ENCODE results near the gene MYO1C. TPM values are rescaled to one million over a fixed set of nuclear protein-coding genes. Genes with fewer than 3 reads are reported as not detected.

MYO1C gene
- total RNA-seq, 1 experiment from 2014 or later, result 227 TPM

DNA sequence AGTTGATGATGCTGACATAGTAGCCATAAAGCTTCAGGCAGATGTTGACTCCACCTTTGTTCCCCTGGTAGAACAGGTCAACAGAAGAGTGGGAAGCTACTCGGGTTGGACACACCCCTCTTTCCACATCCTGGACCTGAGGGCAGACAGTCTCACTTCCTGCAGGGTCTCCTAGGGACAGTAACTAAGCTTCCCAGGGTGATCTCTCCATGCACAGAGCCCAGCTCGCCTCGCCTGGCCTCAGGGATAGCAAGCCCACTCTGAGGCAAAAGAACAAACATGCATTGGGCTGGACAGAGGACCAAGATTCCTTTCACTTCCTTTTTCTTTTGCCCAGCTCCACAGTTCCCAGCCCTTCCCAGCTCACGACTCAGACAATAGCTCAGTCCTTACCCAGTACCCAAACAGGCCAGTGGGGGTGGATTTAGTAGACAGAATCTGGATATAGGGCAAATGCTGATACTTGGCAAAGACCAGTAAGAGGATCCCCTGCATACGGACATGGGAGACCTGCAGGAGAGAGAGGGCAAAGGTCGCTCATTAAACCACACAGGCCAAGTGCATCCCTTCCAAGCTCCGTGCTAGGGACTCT lies 16.9 kb upstream of the MYO1C start:
- Histone ChIP-seq H3K36me3 (ENCODE audit: control insufficient read depth in 1 of 2, insufficient read depth in 2 of 2, low read length in 2 of 2) (no peaks in the 10 kb centered on the region; a peak in 2 of 4 replicates), H3K9me3 (ENCODE audit: control insufficient read depth in 1 of 2, insufficient read depth in 1 of 2, low read depth in 1 of 2, low read length in 2 of 2) (no peaks in the 10 kb centered on the region), H3K27ac (ENCODE audit: low read depth, low read length) (no peak overlapping the region), H3K9ac (ENCODE audit: low read length) (no peak overlapping the region), H3K4me1 (ENCODE audit: control insufficient read depth in 1 of 2, insufficient read depth in 2 of 2, low read length in 2 of 2) (peaks cover 0 to 13% of the 10 kb centered on the region in 2 experiments; a peak in 1 of 4 replicates), H3K27me3 (ENCODE audit: insufficient read depth, low read length) (no peaks in the 10 kb centered on the region), H3K79me2 (ENCODE audit: insufficient read depth, low read length) (no peaks in the 10 kb centered on the region), H4K20me1 (ENCODE audit: insufficient read depth) (no peaks in the 10 kb centered on the region), H3K4me2 (ENCODE audit: low read length) (no peak overlapping the region), H3K4me3 (replicated peaks in 1 of 2; ENCODE audit: low read depth in 1 of 2, low read length in 2 of 2) (no peak overlapping the region), H2AFZ (ENCODE audit: low read depth, low read length, poor library complexity, severe bottlenecking) (no peak overlapping the region), H3K9me2 (ENCODE audit: insufficient read depth) (no peaks in the 10 kb centered on the region)
- ATAC-seq (peak; percentile 59), DNase-seq (ENCODE audit: low read depth, low spot score) (no peak)
- TF ChIP-seq, protein P1, sequence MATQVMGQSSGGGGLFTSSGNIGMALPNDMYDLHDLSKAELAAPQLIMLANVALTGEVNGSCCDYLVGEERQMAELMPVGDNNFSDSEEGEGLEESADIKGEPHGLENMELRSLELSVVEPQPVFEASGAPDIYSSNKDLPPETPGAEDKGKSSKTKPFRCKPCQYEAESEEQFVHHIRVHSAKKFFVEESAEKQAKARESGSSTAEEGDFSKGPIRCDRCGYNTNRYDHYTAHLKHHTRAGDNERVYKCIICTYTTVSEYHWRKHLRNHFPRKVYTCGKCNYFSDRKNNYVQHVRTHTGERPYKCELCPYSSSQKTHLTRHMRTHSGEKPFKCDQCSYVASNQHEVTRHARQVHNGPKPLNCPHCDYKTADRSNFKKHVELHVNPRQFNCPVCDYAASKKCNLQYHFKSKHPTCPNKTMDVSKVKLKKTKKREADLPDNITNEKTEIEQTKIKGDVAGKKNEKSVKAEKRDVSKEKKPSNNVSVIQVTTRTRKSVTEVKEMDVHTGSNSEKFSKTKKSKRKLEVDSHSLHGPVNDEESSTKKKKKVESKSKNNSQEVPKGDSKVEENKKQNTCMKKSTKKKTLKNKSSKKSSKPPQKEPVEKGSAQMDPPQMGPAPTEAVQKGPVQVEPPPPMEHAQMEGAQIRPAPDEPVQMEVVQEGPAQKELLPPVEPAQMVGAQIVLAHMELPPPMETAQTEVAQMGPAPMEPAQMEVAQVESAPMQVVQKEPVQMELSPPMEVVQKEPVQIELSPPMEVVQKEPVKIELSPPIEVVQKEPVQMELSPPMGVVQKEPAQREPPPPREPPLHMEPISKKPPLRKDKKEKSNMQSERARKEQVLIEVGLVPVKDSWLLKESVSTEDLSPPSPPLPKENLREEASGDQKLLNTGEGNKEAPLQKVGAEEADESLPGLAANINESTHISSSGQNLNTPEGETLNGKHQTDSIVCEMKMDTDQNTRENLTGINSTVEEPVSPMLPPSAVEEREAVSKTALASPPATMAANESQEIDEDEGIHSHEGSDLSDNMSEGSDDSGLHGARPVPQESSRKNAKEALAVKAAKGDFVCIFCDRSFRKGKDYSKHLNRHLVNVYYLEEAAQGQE (IDR thresholded peaks at IDR 0.05; ENCODE audit: low read depth), result no peak
- no peak for TF ChIP-seq ZFX (IDR thresholded peaks at IDR 0.05)
- no peak for TF ChIP-seq ZNF274 (IDR thresholded peaks at IDR 0.05; ENCODE audit: low read depth, low read length)
- TF ChIP-seq, protein P2, sequence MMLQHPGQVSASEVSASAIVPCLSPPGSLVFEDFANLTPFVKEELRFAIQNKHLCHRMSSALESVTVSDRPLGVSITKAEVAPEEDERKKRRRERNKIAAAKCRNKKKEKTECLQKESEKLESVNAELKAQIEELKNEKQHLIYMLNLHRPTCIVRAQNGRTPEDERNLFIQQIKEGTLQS (IDR thresholded peaks at IDR 0.05), result no peak
- TF ChIP-seq JUND (IDR thresholded peaks at IDR 0.05), result no peak
- no peak for TF ChIP-seq FOSL1 (IDR thresholded peaks at IDR 0.05; ENCODE audit: low read depth)
- TF ChIP-seq, protein P3, sequence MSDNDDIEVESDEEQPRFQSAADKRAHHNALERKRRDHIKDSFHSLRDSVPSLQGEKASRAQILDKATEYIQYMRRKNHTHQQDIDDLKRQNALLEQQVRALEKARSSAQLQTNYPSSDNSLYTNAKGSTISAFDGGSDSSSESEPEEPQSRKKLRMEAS (IDR thresholded peaks at IDR 0.05), result no peak
- TF ChIP-seq EZH2phosphoT487 (IDR thresholded peaks at IDR 0.05; ENCODE audit: borderline replicate concordance), result no peak
- no peak for TF ChIP-seq POLR2A (IDR thresholded peaks at IDR 0.05; ENCODE audit: borderline replicate concordance, extremely low read depth, insufficient read depth, insufficient read length)
- no peak for TF ChIP-seq ELF1 (IDR thresholded peaks at IDR 0.05; ENCODE audit: borderline replicate concordance, low read depth)
- TF ChIP-seq, protein P4, sequence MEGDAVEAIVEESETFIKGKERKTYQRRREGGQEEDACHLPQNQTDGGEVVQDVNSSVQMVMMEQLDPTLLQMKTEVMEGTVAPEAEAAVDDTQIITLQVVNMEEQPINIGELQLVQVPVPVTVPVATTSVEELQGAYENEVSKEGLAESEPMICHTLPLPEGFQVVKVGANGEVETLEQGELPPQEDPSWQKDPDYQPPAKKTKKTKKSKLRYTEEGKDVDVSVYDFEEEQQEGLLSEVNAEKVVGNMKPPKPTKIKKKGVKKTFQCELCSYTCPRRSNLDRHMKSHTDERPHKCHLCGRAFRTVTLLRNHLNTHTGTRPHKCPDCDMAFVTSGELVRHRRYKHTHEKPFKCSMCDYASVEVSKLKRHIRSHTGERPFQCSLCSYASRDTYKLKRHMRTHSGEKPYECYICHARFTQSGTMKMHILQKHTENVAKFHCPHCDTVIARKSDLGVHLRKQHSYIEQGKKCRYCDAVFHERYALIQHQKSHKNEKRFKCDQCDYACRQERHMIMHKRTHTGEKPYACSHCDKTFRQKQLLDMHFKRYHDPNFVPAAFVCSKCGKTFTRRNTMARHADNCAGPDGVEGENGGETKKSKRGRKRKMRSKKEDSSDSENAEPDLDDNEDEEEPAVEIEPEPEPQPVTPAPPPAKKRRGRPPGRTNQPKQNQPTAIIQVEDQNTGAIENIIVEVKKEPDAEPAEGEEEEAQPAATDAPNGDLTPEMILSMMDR (IDR thresholded peaks at IDR 0.05 in 2 of 3, conservative IDR thresholded peaks at IDR 0.05 in 1 of 3; ENCODE audit: borderline replicate concordance in 1 of 3, insufficient read depth in 1 of 3, low read depth in 2 of 3, low read length in 2 of 3), result no peak
- TF ChIP-seq, protein P5, sequence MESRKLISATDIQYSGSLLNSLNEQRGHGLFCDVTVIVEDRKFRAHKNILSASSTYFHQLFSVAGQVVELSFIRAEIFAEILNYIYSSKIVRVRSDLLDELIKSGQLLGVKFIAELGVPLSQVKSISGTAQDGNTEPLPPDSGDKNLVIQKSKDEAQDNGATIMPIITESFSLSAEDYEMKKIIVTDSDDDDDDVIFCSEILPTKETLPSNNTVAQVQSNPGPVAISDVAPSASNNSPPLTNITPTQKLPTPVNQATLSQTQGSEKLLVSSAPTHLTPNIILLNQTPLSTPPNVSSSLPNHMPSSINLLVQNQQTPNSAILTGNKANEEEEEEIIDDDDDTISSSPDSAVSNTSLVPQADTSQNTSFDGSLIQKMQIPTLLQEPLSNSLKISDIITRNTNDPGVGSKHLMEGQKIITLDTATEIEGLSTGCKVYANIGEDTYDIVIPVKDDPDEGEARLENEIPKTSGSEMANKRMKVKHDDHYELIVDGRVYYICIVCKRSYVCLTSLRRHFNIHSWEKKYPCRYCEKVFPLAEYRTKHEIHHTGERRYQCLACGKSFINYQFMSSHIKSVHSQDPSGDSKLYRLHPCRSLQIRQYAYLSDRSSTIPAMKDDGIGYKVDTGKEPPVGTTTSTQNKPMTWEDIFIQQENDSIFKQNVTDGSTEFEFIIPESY (IDR thresholded peaks at IDR 0.05; ENCODE audit: extremely low read depth, insufficient replicate concordance, low read length), result no peak
- TF ChIP-seq EGR1 (IDR thresholded peaks at IDR 0.05; ENCODE audit: low read depth), result no peak
- TF ChIP-seq POLR2AphosphoS5 (IDR thresholded peaks at IDR 0.05; ENCODE audit: low read depth, low read length), result no peak
- TF ChIP-seq CBX3 (IDR thresholded peaks at IDR 0.05; ENCODE audit: low read depth), result no peak
- no peak for TF ChIP-seq EZH2 (IDR thresholded peaks at IDR 0.05)
- no peak for TF ChIP-seq YY1 (IDR thresholded peaks at IDR 0.05; ENCODE audit: extremely low read depth, insufficient replicate concordance, low read depth, low read length)
- POLR2A ChIA-PET, result interaction anchor here (0.7 kb wide), 1 partner anchor 11 kb away, joined by 3 read pairs; no protein-coding TSS in a partner anchor
- RAD21 ChIA-PET (ENCODE audit: low non-redundant PET in 1 of 2, low total read pairs in 2 of 2, uncharacterized antibody in 2 of 2, unreplicated experiment in 2 of 2), result no interaction called here
- intact Hi-C loops (cut with micrococcal nuclease), result no loop called here
- BruUV-seq (replicated peaks), result no TSS peak
- CTCF ChIA-PET, result no interaction called here

Data from HCT116 (cell line).